ENCODE results near the gene NSMF. TPM values are rescaled to one million over a fixed set of nuclear protein-coding genes. Genes with fewer than 3 reads are reported as not detected.
"Not testable (repeated sequence)": the region's sequence is repeated elsewhere in the genome, so short reads cannot be mapped to it uniquely, and the experiment has no call there.

NSMF gene
- total and polyA plus RNA-seq, 2 experiments from 2014 or later: 20.3 to 103 TPM

DNA sequence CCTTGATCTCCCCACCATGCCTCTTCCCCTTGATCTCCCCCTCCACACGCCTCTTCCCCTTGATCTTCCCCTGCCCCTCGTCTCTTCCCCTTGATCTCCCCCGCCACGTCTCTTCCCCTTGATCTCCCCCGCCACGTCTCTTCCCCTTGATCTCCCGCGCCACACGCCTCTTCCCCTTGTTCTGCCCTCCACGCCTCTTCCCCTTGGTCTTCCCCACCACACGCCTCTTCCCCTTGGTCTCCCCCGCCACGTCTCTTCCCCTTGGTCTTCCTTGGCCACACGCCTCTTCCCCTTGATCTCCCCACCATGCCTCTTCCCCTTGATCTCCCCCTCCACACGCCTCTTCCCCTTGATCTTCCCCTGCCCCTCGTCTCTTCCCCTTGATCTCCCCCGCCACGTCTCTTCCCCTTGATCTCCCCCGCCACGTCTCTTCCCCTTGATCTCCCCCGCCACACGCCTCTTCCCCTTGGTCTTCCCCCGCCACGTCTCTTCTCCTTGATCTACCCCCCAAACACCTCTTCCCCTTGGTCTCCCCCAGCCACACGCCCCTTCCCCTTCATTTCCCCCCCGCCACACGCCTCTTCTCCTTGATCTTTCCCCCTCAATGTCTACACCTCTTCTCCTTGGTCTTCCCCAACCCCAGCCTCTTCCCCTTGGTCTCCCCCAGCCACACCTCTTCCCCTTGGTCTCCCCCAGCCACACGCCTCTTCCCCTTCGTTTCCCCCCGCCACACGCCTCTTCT is 7.7 kb downstream of the NSMF start:
- not testable (repeated sequence) for ATAC-seq; H3K9me3 Mint-ChIP-seq; DNase-seq (ENCODE audit: low spot score); H3K9me2 ChIP-seq (ENCODE audit: insufficient read depth); H3F3A ChIP-seq (replicated peaks; ENCODE audit: low read depth); H3K4me3 Mint-ChIP-seq; H2AFZ ChIP-seq; H3K27ac Mint-ChIP-seq; H4K20me1 ChIP-seq (replicated peaks; ENCODE audit: insufficient read depth); H3K4me1 Mint-ChIP-seq; H3K4me3 ChIP-seq; H3K27me3 ChIP-seq (ENCODE audit: insufficient read depth); H3K27me3 Mint-ChIP-seq (ENCODE audit: insufficient read depth, low read depth, poor library complexity); H3K36me3 ChIP-seq (ENCODE audit: insufficient read depth); H3K36me3 Mint-ChIP-seq (ENCODE audit: low read depth); H3K79me2 ChIP-seq (replicated peaks; ENCODE audit: insufficient read depth); H3K4me1 ChIP-seq (ENCODE audit: insufficient read depth); H3K4me2 ChIP-seq; H3K27ac ChIP-seq (ENCODE audit: low read depth)

DNA sequence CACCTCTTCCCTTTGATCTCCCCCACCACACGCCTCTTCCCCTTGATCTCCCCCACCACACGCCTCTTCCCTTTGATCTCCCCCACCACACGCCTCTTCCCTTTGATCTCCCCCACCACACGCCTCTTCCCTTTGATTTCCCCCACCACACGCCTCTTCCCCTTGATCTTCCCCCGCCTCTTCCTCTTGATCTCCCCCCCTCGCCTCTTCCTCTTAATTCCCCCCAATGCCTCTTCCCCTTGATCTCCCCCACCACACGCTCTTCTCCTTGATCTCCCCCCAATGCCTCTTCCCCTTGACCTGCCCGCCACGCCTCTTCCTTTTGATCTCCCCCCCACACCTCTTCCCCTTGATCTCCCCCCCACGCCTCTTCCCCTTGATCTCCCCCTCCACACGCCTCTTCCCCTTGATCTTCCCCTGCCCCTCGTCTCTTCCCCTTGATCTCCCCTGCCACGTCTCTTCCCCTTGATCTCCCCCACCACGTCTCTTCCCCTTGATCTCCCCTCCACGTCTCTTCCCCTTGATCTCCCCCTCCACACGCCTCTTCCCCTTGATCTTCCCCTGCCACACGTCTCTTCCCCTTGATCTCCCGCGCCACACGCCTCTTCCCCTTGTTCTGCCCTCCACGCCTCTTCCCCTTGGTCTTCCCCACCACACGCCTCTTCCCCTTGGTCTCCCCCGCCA is 8.5 kb downstream of the NSMF start:
- H3K79me2 ChIP-seq (replicated peaks; ENCODE audit: insufficient read depth); H3K9me2 ChIP-seq (ENCODE audit: insufficient read depth); ATAC-seq; H3K27ac ChIP-seq (ENCODE audit: low read depth); H3K4me3 ChIP-seq; H3F3A ChIP-seq (replicated peaks; ENCODE audit: low read depth); H4K20me1 ChIP-seq (replicated peaks; ENCODE audit: insufficient read depth); H2AFZ ChIP-seq; H3K27ac Mint-ChIP-seq; H3K4me2 ChIP-seq; H3K27me3 ChIP-seq (ENCODE audit: insufficient read depth); H3K36me3 ChIP-seq (ENCODE audit: insufficient read depth); H3K27me3 Mint-ChIP-seq (ENCODE audit: insufficient read depth, low read depth, poor library complexity); H3K4me1 Mint-ChIP-seq; H3K36me3 Mint-ChIP-seq (ENCODE audit: low read depth); DNase-seq (ENCODE audit: low spot score); H3K4me1 ChIP-seq (ENCODE audit: insufficient read depth); H3K4me3 Mint-ChIP-seq; H3K9me3 Mint-ChIP-seq: not testable (repeated sequence)

DNA sequence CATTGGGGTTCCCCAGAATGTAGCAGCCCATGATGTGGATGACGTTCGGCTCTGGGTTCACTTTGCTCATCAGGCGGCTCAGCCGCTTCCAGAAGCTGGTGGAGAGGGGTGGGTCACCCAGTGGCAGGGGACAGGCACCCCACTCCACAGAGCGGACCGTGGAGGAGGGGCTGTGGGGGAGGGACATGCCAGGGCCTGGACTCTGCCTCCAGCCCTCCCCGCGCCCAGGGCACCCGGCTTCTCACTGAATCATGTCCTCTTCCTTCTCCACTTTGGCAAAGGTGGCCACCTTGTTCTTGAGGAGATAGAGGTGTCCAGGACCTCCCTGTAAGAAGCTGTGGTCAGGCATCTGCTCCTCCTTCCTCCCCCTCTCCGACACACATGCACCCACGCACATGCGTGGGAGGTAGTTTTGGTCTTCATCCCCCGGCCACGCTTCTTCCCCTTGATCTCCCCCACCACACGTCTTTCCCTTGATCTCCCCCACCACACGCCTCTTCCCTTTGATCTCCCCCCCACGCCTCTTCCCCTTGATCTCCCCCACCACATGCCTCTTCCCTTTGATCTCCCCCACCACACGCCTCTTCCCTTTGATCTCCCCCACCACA is 9.1 kb downstream of the NSMF start:
- Histone ChIP-seq H4K20me1 (replicated peaks; ENCODE audit: insufficient read depth) (no peaks in the 10 kb centered on the region), H3F3A (replicated peaks; ENCODE audit: low read depth) (0 out of 2 replicates have a peak, but pooled peaks cover 3% of the 10 kb centered on the region), H2AFZ (no peak overlapping the region), H3K4me3 (no peak overlapping the region), H3K4me1 (ENCODE audit: insufficient read depth) (peaks cover 6% of the 10 kb centered on the region; the same call in 1 of the 2 replicates), H3K9me2 (ENCODE audit: insufficient read depth) (no peaks in the 10 kb centered on the region), H3K79me2 (replicated peaks; ENCODE audit: insufficient read depth) (no peaks in the 10 kb centered on the region), H3K27ac (ENCODE audit: low read depth) (no peak overlapping the region), H3K4me2 (no peak overlapping the region), H3K27me3 (ENCODE audit: insufficient read depth) (no peaks in the 10 kb centered on the region), H3K36me3 (ENCODE audit: insufficient read depth) (peaks cover 6% of the 10 kb centered on the region; the same call in 1 of the 2 replicates)
- H3K4me3 Mint-ChIP-seq: no peak overlapping the region
- peaks cover 7% of the 10 kb centered on the region for H3K27me3 Mint-ChIP-seq (ENCODE audit: insufficient read depth, low read depth, poor library complexity)
- H3K27ac Mint-ChIP-seq: no peak overlapping the region
- no peaks in the 10 kb centered on the region for H3K9me3 Mint-ChIP-seq
- peaks cover 9% of the 10 kb centered on the region for H3K4me1 Mint-ChIP-seq
- DNase-seq (ENCODE audit: low spot score) (no peak), ATAC-seq (no peak)
- H3K36me3 Mint-ChIP-seq (ENCODE audit: low read depth): peaks cover 3% of the 10 kb centered on the region; the same call in 1 of the 3 replicates
- TF ChIP-seq ZNF114 (CRISPR knock-in tag; IDR thresholded peaks at IDR 0.05) (no peak), CREB1 (CRISPR knock-in tag; IDR thresholded peaks at IDR 0.05; ENCODE audit: low read depth) (no peak), JUNB (IDR thresholded peaks at IDR 0.05; ENCODE audit: unreplicated experiment) (no peak), EZH2phosphoT487 (IDR thresholded peaks at IDR 0.05; ENCODE audit: unreplicated experiment) (no peak), STAT1 (IDR thresholded peaks at IDR 0.05; ENCODE audit: unreplicated experiment) (no peak)
- TF ChIP-seq, protein P1, sequence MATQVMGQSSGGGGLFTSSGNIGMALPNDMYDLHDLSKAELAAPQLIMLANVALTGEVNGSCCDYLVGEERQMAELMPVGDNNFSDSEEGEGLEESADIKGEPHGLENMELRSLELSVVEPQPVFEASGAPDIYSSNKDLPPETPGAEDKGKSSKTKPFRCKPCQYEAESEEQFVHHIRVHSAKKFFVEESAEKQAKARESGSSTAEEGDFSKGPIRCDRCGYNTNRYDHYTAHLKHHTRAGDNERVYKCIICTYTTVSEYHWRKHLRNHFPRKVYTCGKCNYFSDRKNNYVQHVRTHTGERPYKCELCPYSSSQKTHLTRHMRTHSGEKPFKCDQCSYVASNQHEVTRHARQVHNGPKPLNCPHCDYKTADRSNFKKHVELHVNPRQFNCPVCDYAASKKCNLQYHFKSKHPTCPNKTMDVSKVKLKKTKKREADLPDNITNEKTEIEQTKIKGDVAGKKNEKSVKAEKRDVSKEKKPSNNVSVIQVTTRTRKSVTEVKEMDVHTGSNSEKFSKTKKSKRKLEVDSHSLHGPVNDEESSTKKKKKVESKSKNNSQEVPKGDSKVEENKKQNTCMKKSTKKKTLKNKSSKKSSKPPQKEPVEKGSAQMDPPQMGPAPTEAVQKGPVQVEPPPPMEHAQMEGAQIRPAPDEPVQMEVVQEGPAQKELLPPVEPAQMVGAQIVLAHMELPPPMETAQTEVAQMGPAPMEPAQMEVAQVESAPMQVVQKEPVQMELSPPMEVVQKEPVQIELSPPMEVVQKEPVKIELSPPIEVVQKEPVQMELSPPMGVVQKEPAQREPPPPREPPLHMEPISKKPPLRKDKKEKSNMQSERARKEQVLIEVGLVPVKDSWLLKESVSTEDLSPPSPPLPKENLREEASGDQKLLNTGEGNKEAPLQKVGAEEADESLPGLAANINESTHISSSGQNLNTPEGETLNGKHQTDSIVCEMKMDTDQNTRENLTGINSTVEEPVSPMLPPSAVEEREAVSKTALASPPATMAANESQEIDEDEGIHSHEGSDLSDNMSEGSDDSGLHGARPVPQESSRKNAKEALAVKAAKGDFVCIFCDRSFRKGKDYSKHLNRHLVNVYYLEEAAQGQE (IDR thresholded peaks at IDR 0.05; ENCODE audit: unreplicated experiment): no peak
- TF ChIP-seq, protein P2, sequence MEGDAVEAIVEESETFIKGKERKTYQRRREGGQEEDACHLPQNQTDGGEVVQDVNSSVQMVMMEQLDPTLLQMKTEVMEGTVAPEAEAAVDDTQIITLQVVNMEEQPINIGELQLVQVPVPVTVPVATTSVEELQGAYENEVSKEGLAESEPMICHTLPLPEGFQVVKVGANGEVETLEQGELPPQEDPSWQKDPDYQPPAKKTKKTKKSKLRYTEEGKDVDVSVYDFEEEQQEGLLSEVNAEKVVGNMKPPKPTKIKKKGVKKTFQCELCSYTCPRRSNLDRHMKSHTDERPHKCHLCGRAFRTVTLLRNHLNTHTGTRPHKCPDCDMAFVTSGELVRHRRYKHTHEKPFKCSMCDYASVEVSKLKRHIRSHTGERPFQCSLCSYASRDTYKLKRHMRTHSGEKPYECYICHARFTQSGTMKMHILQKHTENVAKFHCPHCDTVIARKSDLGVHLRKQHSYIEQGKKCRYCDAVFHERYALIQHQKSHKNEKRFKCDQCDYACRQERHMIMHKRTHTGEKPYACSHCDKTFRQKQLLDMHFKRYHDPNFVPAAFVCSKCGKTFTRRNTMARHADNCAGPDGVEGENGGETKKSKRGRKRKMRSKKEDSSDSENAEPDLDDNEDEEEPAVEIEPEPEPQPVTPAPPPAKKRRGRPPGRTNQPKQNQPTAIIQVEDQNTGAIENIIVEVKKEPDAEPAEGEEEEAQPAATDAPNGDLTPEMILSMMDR (conservative IDR thresholded peaks at IDR 0.05; ENCODE audit: low read depth in 2 of 2): no peak
